HG03378 (cell line): Measurements from ENCODE around the gene MAP2K5.

ENCODE experiments used
- ATAC-seq: cut with Tn5 transposase; IDR thresholded peaks from one replicate; pipeline ENCODE4 v1.9.1; 2021; ENCODE audit warnings: mild to moderate bottlenecking, moderate library complexity; ENCODE audit not compliant: unreplicated experiment

The MAP2K5 gene

DNA sequence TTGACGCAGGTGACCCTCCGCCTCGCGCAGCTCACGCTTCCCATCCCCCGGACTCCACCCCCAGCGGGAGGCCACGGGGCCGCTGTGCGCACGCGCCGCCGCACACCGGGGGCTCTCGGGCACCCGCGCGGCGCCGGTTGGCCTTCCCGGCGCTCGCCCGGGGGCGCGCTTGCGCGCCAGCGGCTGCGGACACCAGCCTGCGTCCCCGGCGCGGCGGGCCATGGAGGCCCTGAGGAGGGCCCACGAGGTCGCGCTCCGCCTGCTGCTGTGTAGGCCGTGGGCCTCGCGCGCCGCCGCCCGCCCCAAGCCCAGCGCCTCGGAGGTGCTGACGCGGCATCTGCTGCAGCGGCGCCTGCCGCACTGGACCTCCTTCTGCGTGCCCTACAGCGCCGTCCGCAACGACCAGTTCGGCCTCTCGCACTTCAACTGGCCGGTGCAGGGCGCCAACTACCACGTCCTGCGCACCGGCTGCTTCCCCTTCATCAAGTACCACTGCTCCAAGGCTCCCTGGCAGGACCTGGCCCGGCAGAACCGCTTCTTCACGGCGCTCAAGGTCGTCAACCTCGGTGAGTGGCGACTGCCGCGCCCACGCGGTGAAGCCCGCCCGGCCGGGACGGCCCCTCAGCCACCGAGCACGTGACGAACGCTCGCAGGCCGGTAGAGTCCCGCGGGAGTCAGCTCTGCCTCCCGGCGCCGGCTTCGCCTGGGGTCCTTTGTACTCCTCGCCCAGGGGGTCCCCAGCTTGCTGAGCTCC, 21.3 kb upstream of the MAP2K5 start, which contains the start of gene C15orf61:
Gene C15orf61 (plus strand): TSS at position 103 of the 754 bp plus-strand sequence. CDS start 118 bp downstream, at position 221.
- ATAC-seq: peak; percentile 48

DNA sequence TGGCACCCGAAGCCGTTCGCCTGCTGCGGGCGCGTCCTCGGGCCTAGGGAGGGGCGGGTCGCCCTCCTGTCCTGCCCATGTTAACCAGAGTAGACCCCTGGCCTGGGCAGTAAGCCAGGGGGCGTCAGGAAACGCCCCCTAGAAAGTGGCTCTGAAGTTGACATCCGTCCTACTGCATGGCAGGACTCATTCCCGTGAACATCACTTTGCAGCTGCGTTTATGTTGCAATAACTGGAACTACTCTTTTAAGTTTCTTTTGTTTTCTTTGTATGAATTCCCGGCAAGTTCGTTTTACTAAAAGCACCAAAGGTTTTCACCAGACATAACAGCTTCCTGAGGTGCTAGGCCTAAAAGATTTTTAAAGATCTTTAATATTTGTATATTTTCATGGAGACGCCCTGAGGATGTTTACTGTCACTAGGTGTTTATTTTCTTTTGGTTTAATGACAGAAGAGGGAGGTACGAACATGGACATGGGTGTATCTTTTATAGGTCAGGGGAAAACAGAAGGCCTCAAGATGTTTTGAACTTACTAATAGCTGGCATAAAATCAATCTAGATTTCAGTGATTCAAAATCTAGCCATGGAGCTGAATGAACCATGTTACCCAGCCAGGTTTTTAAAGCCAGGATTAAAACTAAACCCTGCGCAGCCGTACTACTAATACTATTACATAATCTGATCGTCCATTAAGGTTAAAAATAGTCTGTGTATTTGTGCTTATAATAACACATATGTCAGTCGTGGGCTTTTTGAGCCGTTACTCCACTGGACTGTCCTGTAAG, 20.5 kb upstream of the MAP2K5 start:
- ATAC-seq: no peak

DNA sequence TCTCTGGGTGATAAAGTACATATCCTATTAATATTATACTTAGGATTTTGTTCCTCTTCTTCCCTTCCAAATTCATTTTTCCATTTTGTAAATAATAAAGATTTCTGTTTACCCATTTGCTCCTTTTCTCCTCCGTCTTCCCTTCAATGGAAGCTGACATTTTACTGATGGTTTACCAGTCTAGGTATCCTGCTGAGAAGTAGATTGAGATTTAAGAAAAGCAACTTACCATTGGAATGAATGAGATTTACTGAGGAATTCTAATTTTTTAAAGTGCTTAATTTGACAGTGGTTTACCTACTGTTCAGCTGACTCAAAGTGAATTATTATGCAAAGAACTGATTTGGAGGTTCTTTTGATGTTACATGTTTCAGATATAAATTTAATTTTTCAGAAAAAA, 19.2 kb upstream of the MAP2K5 start:
- no peak for ATAC-seq

DNA sequence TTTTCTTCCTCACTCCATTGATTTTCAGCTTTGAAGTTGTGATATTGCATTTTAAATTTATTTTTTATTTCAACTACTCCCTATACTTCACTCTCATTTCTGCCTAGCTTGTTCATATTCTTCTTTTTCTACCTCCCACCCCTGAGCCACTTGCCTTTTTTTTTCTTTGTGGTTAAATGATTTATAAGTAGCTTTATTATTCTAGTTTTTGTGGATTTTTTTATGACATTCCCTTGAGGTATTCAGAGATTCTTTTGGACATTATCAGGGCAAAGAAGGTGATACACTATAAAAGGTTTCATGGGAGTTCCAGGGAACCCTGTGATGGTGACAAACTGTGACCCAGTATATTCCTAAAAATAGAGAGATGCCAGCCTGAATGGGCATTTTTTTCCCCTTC, 18.3 kb upstream of the MAP2K5 start:
- no peak for ATAC-seq

DNA sequence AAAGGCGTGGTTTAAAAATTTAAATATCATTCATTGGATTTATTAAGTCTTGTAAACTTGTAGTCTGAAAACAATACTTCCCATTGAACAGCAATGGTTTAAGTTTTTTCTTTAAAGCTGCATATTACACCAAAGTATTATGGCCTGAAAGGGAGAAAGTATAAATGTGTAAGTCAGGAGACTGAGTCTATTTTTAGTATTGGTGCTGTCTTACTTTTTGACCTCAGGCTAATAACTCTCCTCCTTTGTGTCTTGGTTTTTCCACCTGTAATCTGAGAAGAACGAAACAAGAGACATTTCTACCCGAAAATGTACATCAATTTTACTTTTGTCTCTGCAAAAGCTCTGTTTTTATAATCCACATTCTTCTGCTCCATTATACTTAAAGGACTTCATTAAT, 14.0 kb upstream of the MAP2K5 start:
- ATAC-seq: no peak

DNA sequence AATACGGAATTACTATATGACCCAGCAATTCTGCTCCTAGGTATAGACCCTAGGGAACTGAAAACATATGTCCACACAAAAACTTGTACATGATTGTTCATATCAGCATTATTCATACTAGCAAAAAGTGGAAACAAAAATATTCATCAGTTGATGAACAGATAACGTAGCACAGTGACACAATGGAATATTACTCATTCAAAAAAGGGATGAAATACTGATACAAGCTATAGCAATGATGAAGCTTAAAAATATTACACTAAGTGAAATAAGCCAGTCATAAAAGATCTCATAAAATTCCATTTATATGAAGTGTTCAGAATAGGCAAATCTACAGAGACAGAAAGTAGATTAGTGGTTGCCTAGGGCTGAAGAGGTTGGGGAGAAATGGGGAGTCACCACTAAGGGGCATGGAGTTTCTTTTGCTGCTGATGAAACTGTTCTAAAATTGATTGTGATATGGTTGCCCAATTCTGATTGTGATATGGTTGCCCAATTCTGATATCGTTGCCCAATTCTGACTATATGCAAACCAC, 11.1 kb upstream of the MAP2K5 start:
- ATAC-seq: no peak

DNA sequence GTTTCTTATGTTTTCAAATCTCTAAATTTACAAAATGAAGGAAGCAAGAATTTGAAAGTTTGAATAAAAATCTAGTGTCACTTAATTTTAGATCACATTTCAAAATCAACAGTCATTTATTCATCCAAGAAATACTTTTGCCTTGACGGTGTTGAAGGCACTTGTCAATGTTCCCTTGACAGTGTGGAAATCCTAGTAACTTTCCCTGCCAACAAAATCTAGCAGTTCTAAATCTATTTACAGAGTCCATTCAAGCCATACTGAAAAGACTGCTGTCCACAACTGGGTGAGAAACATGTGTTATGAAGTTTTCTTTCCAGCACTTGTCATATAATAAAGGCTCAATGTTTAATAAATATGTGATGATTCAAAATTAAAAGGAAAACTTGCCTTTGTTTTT, 8.6 kb upstream of the MAP2K5 start:
- no peak for ATAC-seq

DNA sequence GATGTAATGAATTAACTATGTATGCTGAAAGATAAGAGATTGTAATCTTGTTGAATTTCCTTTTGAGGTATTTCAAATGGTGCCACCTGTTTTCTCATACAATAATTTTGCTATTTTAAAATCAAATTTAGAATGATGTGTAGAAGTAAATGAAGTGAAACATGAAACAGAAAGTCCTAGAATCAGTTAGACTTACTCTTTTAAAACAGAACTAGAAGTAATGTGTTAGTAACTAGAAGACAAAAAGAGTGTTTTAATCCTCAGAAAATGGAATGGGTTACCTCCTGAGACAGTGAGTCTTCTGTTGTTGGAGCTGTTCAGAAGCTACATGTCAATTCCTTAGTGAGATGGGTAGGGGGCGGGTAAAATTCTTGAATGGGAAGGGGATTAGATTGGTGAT, 8.1 kb upstream of the MAP2K5 start:
- no peak for ATAC-seq

DNA sequence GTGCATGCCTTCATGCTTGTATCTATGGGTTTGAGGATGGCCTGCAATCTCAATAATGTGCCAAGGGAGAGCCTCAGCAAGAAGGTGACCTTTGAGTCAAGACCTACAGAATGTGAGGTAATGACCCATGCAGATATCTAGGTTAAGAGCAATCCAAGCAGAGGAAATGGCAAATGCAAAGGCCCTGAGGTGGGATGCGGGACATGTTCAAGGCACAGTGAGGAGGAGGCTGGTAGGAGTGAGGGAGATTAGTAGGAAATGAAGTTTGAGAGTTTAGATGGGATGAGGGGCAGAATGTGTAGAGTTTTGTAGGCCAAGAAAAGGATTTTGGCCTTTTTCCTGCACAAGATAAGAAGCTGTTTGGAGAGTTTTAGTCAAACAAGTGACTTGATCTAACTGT, 4.7 kb upstream of the MAP2K5 start:
- no peak for ATAC-seq

DNA sequence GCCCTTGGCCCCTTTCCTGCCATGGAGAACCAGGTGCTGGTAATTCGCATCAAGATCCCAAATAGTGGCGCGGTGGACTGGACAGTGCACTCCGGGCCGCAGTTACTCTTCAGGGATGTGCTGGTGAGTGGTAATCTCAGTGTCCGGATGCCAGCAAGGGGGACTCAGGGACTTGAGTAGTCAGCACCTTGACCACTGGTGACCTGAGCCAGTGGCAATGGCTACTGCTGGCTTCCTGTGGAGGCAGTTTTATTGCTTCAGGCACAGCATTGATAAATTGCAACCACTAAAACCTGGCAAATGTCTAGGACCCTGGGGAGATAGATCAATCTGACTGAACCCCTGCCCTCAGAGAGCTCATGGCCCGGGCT, 830 bp downstream of the MAP2K5 start:
- no peak for ATAC-seq

DNA sequence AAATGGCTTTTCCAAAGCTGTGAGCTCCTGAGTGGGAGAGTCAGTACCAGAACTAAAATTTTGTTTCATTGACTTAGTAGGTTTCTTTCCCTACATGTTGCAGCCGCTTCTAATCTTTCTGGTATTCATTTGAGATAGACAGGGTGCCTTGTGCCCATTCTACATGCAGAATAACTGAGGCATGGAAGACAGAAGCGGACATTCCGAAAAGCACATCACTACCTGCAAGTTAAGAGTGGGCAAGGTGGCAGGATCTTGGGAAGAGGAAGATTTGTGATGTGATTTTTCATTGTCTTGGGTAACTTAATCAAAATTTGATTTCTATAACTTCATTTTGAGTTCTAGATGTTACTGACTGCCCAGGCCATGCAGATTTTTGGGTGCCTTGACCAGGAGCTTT, 2.0 kb downstream of the MAP2K5 start:
- no peak for ATAC-seq

DNA sequence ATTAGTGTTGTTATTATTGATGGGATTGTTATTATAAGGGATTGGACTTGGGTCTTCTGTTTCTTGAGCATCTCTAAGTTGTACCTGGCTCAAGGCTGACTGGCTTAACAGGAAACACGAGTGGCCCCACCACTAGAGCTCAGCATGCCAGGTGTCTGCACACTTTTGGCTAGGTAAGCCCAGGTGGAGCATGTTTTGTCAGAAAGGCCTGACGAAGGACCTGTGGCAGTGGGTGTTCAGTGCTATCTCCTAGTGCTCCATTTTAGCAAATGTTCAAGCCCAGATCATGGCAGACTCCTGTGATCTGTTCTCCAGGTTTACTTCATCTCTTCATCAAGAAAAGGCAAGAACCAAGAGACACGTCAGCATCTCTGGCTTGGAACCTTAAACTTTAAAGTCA, 3.4 kb downstream of the MAP2K5 start:
- ATAC-seq: no peak

DNA sequence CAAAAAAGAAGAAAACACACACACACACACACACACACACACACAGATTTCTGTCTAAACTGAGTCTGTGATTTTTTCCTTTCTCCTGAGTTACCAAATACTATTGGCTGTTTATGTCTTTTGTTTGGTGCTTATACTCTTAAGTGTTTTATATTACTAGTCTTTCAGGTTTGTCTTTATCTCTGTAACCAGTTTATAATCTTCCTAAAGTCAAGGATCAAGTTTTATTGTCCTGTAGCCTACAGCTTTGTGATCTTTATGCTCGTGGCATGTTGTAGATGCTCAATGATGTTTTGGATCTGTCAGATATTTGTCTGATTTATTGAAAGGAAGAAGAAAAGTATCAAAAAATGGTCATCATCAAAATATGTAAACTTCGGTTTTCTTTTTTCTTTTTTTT, 4.6 kb downstream of the MAP2K5 start:
- no peak for ATAC-seq

DNA sequence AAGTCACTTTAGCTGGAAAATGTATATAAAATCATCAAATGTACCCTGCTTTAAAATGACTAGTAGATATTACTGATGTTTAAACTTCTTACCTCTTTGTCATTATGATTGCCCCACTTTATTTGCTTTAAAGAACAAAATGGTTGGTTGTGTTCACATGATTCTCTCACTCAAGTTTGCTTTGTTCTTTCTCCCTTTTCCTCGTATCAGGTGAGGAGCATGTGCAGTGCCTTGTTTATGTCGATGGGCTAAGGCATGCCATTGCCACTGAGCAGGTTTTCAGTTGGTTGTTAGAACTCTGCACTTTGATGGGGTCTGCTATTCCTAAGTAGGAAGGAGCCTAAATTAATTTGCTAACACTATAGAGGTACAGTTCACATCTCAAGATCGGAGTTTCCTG, 5.3 kb downstream of the MAP2K5 start:
- no peak for ATAC-seq

DNA sequence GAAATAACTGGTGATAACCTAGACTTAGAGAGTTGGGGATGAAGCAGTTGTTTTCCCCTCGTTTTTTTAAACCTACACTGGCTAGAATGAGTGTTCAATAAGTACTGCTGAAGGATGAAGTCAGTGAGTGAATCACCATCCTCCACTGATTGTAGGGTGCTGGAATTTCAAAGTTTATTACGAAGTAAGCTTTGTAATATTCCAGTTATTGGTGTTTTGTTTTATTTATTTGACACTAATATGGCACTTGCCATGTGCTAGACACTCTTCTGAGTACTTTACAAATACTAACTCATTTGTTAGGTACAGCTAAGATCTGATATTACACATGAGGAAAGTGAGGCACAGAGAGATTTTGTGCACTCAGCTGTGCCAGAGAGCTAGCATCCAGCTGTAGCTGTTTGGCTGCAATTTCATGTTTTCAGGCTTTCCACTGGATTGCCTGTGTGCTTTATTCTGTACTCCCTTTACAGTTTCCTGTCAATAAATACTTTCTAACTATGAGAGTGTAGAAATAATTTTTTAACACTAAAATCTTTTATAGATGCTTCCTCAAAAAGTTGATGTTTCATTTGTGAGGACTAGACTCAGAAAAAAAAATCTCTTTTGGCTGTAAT, 5.8 kb downstream of the MAP2K5 start:
- no peak for ATAC-seq

DNA sequence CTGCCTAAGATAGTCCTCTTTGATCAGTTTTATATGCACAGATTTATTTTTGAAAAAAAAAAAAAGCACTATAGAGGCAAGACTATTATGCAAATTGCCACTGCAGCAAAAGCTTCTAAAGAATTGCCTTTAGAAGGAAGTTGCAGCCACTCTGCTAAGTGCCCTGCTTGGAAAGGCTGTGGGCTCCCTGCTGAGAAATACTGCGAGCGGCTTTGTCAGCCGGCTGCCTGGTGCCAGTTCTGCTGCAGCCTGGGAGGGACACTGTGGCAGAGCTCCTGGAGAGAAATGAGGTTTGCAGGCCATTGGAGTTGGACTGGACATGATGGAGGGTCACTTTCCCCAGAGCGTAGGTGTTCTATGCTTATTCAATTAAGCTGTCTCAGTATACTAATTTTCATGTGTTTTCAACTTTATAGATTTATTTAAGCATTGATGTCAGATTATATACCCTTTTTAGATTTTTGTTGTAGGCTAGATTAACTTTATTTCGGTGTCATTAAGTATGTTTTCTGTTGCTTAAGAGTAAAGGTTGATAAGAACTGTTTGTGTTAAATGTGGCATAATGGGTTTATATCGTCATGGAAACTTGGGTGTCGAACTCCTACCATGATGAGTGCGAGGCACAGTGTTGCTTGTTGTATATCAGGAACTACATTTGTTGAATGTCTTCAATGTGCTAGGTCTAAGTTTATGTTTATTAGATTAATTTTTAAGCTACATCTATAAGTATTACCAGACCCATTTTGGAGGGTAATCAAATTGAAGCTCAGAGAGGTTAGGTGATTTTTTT, 6.6 kb downstream of the MAP2K5 start:
- no peak for ATAC-seq

DNA sequence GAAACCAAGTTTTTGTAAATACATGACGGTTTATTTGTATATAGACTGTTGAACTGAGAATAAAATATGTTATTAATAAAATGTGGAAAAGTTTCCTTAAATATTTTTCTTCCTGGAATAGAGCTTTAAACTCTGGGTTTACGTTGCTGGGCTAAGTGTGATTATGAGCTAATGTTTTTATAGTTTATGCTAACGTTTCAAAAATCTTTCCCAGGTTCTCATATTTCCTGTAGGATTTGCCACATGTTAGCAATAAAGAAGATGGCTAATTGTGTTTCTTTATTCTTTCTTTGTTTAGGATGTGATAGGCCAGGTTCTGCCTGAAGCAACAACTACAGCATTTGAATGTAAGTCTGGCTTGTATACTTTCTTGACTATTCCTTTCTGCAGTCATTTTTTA, 7.2 kb downstream of the MAP2K5 start:
- ATAC-seq: no peak

DNA sequence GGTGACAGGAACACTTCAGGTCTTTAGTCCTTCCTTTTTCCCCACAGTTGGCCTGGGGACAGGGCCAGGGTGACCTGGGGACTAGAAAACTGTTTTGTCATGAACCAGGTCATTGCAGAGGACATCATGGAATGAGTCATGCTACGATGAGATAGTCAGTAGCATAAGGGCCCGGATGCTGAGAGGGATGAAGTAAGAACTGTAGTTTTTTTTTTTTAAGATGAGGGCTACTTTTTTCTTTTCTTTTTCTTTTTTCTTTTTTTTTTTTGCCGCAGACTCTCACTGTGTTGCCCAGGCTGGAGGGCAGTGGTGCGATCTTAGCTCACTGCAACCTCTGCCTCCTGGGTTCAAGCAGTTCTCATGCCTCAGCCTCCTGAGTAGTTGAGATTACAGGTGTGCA, 8.0 kb downstream of the MAP2K5 start:
- ATAC-seq: no peak

DNA sequence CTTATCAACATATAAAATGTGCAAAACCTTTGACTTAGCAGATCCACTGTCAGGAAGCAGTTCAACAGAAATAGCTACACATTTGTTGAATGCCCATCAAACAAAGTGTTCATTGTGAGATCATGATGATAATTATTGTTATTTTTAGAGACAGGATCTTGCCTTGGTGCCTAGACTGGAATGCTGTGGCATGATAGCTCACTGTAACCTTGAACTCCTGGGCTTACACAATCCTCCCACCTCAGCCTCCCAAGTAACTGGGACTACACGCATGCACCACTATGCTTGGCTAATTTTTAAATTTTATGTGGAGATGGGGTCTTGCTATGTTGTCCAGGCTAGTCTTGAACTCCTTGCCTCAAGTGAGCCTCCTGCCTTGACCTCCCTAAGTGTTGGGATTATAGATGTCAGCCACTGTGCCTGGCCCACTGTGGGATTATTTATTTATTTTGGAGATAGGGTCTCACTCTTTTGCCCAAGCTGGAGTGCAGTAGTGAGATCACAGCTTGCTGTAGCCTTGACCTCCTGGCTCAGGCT, 8.8 kb downstream of the MAP2K5 start:
- no peak for ATAC-seq

DNA sequence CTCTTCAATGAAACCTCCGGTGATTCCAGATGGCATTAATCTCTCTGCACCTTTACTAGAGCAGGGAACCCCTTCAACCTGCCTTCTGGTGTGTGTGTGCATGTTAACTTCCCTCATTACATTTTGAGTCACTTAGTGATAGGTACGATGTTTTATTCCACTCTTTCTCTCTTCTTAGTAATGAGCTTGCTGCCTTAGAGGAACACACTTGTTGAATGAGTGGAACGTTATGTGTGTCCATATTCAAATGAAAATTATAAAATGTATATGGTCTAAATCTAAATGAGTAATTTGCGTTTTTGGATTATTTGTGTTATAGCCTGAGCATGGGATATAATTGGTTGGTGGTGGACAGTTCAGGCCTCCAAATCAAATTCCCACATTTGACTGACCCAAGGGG, 12.1 kb downstream of the MAP2K5 start:
- no peak for ATAC-seq
